Liver (tissue), 3 donors: ENCODE results near the gene CDH23.

ENCODE experiments used
- FOXA1 ChIP-seq: IDR thresholded peaks from 2 replicates; pipeline ENCODE4 v1.6.1; 2016; ENCODE audit warnings: antibody characterized with exemption
- FOXA2 ChIP-seq: IDR thresholded peaks from 2 replicates; pipeline ENCODE4 v1.6.1; 2016; ENCODE audit warnings: antibody characterized with exemption
- GABPA ChIP-seq, 2 donors: IDR thresholded peaks in 1 of 2; conservative IDR thresholded peaks in 1 of 2; 2 replicates each; pipeline ENCODE4 v1.6.1; 2016; ENCODE audit warnings: antibody characterized with exemption in 2 of 2, mild to moderate bottlenecking in 1 of 2, moderate library complexity in 1 of 2
- HNF4A ChIP-seq, 2 donors: conservative IDR thresholded peaks; 2 replicates each; pipeline ENCODE4 v1.6.1; 2016; ENCODE audit warnings: antibody characterized with exemption in 2 of 2, mild to moderate bottlenecking in 2 of 2
- JUND ChIP-seq, 2 donors: IDR thresholded peaks; 2 replicates each; pipeline ENCODE4 v1.6.1; 2016; ENCODE audit warnings: antibody characterized with exemption in 2 of 2
- RXRA ChIP-seq, 2 donors: IDR thresholded peaks; 2 replicates each; pipeline ENCODE4 v1.6.1; 2017 to 2018; ENCODE audit warnings: antibody characterized with exemption in 2 of 2, mild to moderate bottlenecking in 1 of 2
- SP1 ChIP-seq: IDR thresholded peaks from 2 replicates; pipeline ENCODE4 v1.6.1; 2018; ENCODE audit warnings: antibody characterized with exemption, mild to moderate bottlenecking
- TAF1 ChIP-seq: conservative IDR thresholded peaks from 2 replicates; pipeline ENCODE4 v1.6.1; 2016; ENCODE audit warnings: antibody characterized with exemption, mild to moderate bottlenecking
- YY1 ChIP-seq: IDR thresholded peaks from 2 replicates; pipeline ENCODE4 v1.6.1; 2016; ENCODE audit warnings: antibody characterized with exemption, mild to moderate bottlenecking
- TF ChIP-seq, protein P1 (sequence below): fragments of 150-350 bp; IDR thresholded peaks from 2 replicates; pipeline ENCODE4 v1.5.1; 2017; ENCODE audit warnings: improper control_type of control experiment, low read depth, low read length; ENCODE audit not compliant: missing input control
- TF ChIP-seq, protein P2 (sequence below): IDR thresholded peaks from 2 replicates; pipeline ENCODE4 v1.6.1; 2016; ENCODE audit warnings: antibody characterized with exemption
- TF ChIP-seq, protein P3 (sequence below): IDR thresholded peaks from 2 replicates; pipeline ENCODE4 v1.6.1; 2016; ENCODE audit warnings: antibody characterized with exemption
- TF ChIP-seq, protein P4 (sequence below): IDR thresholded peaks from 2 replicates; pipeline ENCODE4 v1.6.1; 2016; ENCODE audit warnings: antibody characterized with exemption, mild to moderate bottlenecking
- donor health status: healthy.
- donor health status: healthy.

DNA sequence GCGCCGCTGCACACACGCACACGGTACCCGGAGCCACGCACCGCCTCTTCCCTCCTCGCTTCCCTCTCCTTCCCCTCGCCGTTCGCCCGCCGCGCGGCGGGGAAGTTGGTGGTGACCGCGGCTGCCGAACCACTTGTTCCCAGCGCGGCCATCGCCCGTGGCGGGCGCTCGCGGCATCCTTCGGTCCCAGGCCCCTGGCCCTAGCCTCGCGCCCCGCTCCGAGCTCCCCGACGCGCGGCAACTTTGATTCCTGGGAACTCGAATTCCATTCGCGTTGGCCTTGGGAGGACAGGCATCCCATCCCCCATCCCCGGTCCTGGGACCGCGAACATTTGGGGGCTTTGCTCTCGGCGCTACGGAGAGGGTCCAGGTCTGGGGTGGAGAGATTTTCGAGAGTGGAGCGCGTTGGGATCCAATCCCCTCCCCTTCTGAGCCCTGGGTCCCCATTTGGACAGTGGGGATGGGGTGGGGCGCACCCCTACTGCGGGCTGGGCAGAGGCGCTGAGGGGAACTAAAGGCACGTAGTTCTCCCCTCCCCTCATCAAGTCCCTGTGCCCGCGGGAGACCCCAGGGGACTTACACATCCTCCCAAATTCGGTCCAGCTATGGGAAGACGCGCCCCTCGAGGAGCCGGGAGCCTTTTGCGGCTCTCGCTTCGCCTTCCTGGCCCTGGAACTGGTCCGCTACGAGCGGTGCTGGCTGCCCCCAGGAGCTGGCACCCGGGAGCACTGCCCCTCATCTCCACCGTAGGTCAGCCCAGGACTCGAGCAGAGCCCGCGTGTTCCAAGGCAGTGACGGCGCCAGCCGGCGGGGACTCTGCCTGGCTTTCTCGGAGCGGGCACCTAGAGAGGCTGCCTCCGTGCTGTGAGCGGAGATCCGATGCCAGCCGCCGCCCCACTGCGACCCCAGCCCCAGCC lies 834 bp downstream of the CDH23 start:
- TF ChIP-seq, protein P1, sequence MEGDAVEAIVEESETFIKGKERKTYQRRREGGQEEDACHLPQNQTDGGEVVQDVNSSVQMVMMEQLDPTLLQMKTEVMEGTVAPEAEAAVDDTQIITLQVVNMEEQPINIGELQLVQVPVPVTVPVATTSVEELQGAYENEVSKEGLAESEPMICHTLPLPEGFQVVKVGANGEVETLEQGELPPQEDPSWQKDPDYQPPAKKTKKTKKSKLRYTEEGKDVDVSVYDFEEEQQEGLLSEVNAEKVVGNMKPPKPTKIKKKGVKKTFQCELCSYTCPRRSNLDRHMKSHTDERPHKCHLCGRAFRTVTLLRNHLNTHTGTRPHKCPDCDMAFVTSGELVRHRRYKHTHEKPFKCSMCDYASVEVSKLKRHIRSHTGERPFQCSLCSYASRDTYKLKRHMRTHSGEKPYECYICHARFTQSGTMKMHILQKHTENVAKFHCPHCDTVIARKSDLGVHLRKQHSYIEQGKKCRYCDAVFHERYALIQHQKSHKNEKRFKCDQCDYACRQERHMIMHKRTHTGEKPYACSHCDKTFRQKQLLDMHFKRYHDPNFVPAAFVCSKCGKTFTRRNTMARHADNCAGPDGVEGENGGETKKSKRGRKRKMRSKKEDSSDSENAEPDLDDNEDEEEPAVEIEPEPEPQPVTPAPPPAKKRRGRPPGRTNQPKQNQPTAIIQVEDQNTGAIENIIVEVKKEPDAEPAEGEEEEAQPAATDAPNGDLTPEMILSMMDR: no peak
- TF ChIP-seq SP1 (no peak), GABPA (IDR thresholded peaks at IDR 0.05 in 1 of 2, conservative IDR thresholded peaks at IDR 0.05 in 1 of 2) (no peak), FOXA2 (no peak), JUND (IDR thresholded peaks at IDR 0.05) (no peak), TAF1 (no peak), RXRA (IDR thresholded peaks at IDR 0.05) (no peak), YY1 (no peak), FOXA1 (no peak), HNF4A (conservative IDR thresholded peaks at IDR 0.05) (no peak)
- TF ChIP-seq, protein P2, sequence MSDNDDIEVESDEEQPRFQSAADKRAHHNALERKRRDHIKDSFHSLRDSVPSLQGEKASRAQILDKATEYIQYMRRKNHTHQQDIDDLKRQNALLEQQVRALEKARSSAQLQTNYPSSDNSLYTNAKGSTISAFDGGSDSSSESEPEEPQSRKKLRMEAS: no peak
- TF ChIP-seq, protein P3, sequence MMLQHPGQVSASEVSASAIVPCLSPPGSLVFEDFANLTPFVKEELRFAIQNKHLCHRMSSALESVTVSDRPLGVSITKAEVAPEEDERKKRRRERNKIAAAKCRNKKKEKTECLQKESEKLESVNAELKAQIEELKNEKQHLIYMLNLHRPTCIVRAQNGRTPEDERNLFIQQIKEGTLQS: no peak
- TF ChIP-seq, protein P4, sequence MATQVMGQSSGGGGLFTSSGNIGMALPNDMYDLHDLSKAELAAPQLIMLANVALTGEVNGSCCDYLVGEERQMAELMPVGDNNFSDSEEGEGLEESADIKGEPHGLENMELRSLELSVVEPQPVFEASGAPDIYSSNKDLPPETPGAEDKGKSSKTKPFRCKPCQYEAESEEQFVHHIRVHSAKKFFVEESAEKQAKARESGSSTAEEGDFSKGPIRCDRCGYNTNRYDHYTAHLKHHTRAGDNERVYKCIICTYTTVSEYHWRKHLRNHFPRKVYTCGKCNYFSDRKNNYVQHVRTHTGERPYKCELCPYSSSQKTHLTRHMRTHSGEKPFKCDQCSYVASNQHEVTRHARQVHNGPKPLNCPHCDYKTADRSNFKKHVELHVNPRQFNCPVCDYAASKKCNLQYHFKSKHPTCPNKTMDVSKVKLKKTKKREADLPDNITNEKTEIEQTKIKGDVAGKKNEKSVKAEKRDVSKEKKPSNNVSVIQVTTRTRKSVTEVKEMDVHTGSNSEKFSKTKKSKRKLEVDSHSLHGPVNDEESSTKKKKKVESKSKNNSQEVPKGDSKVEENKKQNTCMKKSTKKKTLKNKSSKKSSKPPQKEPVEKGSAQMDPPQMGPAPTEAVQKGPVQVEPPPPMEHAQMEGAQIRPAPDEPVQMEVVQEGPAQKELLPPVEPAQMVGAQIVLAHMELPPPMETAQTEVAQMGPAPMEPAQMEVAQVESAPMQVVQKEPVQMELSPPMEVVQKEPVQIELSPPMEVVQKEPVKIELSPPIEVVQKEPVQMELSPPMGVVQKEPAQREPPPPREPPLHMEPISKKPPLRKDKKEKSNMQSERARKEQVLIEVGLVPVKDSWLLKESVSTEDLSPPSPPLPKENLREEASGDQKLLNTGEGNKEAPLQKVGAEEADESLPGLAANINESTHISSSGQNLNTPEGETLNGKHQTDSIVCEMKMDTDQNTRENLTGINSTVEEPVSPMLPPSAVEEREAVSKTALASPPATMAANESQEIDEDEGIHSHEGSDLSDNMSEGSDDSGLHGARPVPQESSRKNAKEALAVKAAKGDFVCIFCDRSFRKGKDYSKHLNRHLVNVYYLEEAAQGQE: no peak
